GM12864 (cell line): ENCODE results near the gene LRIT1.

Experiments
- DNase-seq: peaks from one replicate; pipeline ENCODE4 v3.0.0-alpha.2; 2011; ENCODE audit warnings: low read depth
- H3K4me3 ChIP-seq: 2 replicates; pipeline ENCODE4 v1.5.1; 2011; ENCODE audit warnings: mild to moderate bottlenecking, low read depth, low read length, control low read depth
- TF ChIP-seq, protein P1 (sequence below): IDR thresholded peaks from 2 replicates; pipeline ENCODE4 v1.5.1; 2011; ENCODE audit warnings: low read depth, mild to moderate bottlenecking, moderate library complexity, low read length, control low read depth, inconsistent platforms; ENCODE audit errors: missing control alignments

The LRIT1 gene

DNA sequence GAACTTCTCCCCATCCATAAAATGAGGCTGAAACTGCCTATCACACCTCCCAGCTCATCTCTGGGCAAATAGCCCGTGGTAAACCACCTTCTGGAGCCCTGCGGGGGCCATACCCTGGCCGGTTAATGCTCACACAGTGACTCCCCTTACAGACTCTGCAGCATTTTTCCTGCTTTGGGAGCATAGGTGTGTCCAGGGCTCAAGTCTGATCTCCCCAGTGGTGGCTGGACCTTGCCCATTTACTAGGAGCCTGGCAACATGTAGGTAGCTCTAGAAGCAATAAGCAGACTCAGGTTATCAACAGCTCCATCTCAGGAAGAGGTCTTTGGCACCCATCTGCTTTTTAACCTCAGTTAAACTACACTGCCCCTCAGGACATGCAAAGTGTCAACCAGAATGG, 52.5 kb downstream of the LRIT1 start:
- TF ChIP-seq, protein P1, sequence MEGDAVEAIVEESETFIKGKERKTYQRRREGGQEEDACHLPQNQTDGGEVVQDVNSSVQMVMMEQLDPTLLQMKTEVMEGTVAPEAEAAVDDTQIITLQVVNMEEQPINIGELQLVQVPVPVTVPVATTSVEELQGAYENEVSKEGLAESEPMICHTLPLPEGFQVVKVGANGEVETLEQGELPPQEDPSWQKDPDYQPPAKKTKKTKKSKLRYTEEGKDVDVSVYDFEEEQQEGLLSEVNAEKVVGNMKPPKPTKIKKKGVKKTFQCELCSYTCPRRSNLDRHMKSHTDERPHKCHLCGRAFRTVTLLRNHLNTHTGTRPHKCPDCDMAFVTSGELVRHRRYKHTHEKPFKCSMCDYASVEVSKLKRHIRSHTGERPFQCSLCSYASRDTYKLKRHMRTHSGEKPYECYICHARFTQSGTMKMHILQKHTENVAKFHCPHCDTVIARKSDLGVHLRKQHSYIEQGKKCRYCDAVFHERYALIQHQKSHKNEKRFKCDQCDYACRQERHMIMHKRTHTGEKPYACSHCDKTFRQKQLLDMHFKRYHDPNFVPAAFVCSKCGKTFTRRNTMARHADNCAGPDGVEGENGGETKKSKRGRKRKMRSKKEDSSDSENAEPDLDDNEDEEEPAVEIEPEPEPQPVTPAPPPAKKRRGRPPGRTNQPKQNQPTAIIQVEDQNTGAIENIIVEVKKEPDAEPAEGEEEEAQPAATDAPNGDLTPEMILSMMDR = no peak
- DNase-seq = no peak
- no peak overlapping the region for H3K4me3 ChIP-seq

DNA sequence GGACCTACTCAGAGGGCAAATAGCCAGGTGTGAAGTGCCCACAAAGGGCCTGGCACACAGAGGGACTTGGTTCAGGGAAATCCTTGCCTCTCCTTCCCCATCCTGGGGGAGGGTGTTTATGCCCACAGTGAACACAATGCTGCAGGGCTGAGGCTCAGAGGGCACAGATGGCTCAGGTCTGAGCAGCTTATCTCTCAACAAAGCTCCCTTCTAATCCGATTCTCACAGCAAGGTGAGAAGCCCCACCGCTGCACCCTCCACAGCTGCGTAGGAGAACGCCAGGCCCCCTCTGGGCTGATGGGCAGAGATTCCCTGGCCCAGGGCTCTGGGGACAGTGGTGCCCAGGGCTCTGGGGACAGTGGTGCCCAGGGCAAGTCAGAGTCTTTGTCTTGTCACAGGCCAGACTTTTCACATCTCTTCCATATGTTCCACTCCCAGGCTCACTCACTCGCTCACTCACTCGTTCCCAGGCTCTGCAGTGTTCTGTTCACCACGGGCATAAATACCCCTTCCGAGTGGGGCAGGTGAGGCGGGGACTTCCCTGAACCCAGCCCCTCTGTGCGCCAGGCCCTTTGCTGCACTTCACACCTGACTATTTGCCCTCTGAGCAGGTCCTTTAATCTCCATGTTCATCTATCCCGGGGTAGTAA, 55.7 kb downstream of the LRIT1 start:
- H3K4me3 ChIP-seq = no peak overlapping the region
- TF ChIP-seq, protein P1 = no peak
- DNase-seq = no peak

DNA sequence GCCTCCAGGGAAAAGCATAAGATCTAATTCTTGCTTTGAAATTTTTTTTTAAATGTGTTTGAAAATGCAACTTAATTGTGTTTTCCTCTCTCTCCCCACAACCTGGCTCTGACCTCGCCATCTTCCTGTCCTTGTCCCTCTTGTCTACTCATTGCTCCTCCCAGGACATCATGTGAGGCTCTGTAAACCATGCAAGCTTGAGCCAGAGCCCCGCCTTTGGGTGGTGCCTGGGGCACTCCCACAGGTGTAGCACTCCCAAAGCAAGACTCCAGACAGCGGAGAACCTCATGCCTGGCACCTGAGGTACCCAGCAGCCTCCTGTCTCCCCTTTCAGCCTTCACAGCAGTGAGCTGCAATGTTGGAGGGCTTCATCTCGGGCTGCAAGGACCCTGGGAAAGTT, 56.8 kb downstream of the LRIT1 start:
- TF ChIP-seq, protein P1 = no peak
- DNase-seq = no peak
- H3K4me3 ChIP-seq = no peak overlapping the region

DNA sequence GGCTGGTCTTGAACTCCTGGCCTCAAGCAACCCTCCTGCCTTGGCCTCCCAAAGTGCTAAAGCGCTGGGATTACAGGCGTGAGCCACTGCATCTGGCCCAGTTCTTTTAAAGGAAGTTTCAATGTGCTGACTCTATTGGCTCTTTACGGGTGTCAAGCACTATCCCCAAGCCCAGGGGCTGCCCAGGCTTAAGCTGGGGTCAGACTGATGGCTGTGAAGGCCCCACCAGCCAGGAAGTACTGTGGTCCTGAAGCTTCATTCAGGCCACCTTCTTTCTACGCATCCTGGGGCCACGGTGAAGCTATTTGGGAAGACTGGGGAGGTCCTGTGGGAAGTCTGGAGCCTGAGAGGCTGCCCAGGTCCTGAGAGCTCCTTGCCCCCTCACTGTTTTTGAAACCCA, 59.7 kb downstream of the LRIT1 start:
- DNase-seq = no peak
- no peak overlapping the region for H3K4me3 ChIP-seq
- TF ChIP-seq, protein P1 = no peak
